HEK293 (cell line): ENCODE results near the gene TRPM7.

Experiments used
- GFI1B ChIP-seq: fragments of 450-650 bp; formaldehyde crosslinking; IDR thresholded peaks from 2 replicates; pipeline ENCODE4 v1.5.1; 2016; ENCODE audit warnings: missing biosample characterization, missing genetic modification characterization
- OVOL3 ChIP-seq: fragments of 450-650 bp; formaldehyde crosslinking; IDR thresholded peaks from 2 replicates; pipeline ENCODE4 v1.5.1; 2016; ENCODE audit warnings: missing biosample characterization, missing genetic modification characterization
- ZFP3 ChIP-seq: fragments of 450-650 bp; formaldehyde crosslinking; IDR thresholded peaks from 2 replicates; pipeline ENCODE4 v1.5.1; 2016; ENCODE audit warnings: low read depth, missing biosample characterization, missing genetic modification characterization
- ZNF23 ChIP-seq: fragments of 450-650 bp; formaldehyde crosslinking; IDR thresholded peaks from 2 replicates; pipeline ENCODE4 v1.5.1; 2016; ENCODE audit warnings: missing biosample characterization, missing genetic modification characterization, borderline replicate concordance
- TF ChIP-seq, protein P1 (sequence below): fragments of 450-650 bp; formaldehyde crosslinking; IDR thresholded peaks from 2 replicates; pipeline ENCODE4 v1.5.1; 2016; ENCODE audit warnings: missing biosample characterization, missing genetic modification characterization
- TF ChIP-seq, protein P2 (sequence below): fragments of 450-650 bp; IDR thresholded peaks from 2 replicates; pipeline ENCODE4 v1.5.1; 2018; ENCODE audit warnings: missing biosample characterization, missing genetic modification characterization
- TF ChIP-seq, protein P3 (sequence below): fragments of 450-650 bp; formaldehyde crosslinking; IDR thresholded peaks from 2 replicates; pipeline ENCODE4 v1.5.1; 2016; ENCODE audit warnings: missing biosample characterization, missing genetic modification characterization, borderline replicate concordance
- TF ChIP-seq, protein P4 (sequence below): fragments of 450-650 bp; formaldehyde crosslinking; optimal IDR thresholded peaks from 2 replicates; pipeline ENCODE3; 2016; ENCODE audit warnings: missing biosample characterization, mild to moderate bottlenecking, missing genetic modification characterization

DNA sequence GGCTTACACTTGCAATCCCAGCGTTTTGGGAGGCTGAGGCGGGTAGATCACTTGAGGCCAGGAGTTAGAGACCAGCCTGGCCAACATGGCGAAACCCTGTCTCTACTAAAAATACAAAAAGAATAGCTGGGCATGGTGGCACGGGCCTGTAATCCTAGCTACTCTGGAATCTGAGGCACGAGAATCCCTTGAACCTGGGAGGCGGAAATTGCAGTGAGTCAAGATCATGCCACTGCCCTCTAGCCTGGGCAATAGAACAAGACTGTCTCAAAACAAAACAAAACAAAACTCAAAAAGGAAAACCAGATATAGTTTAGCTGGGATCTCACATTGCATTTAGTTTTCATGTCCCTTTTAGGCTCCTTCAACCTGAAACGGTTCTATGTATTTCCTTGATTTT lies 137.3 kb downstream of the TRPM7 start:
- TF ChIP-seq, protein P1, sequence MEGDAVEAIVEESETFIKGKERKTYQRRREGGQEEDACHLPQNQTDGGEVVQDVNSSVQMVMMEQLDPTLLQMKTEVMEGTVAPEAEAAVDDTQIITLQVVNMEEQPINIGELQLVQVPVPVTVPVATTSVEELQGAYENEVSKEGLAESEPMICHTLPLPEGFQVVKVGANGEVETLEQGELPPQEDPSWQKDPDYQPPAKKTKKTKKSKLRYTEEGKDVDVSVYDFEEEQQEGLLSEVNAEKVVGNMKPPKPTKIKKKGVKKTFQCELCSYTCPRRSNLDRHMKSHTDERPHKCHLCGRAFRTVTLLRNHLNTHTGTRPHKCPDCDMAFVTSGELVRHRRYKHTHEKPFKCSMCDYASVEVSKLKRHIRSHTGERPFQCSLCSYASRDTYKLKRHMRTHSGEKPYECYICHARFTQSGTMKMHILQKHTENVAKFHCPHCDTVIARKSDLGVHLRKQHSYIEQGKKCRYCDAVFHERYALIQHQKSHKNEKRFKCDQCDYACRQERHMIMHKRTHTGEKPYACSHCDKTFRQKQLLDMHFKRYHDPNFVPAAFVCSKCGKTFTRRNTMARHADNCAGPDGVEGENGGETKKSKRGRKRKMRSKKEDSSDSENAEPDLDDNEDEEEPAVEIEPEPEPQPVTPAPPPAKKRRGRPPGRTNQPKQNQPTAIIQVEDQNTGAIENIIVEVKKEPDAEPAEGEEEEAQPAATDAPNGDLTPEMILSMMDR (tag by site-specific recombination): no peak
- TF ChIP-seq OVOL3 (tag by site-specific recombination): no peak
- no peak for TF ChIP-seq ZNF23 (tag by site-specific recombination)
- TF ChIP-seq ZFP3 (tag by site-specific recombination): no peak
- TF ChIP-seq GFI1B: no peak
- TF ChIP-seq, protein P2, sequence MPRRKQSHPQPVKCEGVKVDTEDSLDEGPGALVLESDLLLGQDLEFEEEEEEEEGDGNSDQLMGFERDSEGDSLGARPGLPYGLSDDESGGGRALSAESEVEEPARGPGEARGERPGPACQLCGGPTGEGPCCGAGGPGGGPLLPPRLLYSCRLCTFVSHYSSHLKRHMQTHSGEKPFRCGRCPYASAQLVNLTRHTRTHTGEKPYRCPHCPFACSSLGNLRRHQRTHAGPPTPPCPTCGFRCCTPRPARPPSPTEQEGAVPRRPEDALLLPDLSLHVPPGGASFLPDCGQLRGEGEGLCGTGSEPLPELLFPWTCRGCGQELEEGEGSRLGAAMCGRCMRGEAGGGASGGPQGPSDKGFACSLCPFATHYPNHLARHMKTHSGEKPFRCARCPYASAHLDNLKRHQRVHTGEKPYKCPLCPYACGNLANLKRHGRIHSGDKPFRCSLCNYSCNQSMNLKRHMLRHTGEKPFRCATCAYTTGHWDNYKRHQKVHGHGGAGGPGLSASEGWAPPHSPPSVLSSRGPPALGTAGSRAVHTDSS (tag by site-specific recombination): no peak
- TF ChIP-seq, protein P3, sequence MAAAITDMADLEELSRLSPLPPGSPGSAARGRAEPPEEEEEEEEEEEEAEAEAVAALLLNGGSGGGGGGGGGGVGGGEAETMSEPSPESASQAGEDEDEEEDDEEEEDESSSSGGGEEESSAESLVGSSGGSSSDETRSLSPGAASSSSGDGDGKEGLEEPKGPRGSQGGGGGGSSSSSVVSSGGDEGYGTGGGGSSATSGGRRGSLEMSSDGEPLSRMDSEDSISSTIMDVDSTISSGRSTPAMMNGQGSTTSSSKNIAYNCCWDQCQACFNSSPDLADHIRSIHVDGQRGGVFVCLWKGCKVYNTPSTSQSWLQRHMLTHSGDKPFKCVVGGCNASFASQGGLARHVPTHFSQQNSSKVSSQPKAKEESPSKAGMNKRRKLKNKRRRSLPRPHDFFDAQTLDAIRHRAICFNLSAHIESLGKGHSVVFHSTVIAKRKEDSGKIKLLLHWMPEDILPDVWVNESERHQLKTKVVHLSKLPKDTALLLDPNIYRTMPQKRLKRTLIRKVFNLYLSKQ: no peak
- TF ChIP-seq, protein P4, sequence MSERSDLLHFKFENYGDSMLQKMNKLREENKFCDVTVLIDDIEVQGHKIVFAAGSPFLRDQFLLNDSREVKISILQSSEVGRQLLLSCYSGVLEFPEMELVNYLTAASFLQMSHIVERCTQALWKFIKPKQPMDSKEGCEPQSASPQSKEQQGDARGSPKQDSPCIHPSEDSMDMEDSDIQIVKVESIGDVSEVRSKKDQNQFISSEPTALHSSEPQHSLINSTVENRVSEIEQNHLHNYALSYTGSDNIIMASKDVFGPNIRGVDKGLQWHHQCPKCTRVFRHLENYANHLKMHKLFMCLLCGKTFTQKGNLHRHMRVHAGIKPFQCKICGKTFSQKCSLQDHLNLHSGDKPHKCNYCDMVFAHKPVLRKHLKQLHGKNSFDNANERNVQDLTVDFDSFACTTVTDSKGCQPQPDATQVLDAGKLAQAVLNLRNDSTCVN (tag by site-specific recombination): no peak
